NT2/D1 (cell line): ENCODE results near the gene NMS.

Experiments used
- SUZ12 ChIP-seq: IDR thresholded peaks from 2 replicates; pipeline ENCODE4 v1.6.1; 2011; ENCODE audit not compliant: insufficient read length, insufficient read depth; ENCODE audit errors: extremely low read depth
- YY1 ChIP-seq: IDR thresholded peaks from 2 replicates; pipeline ENCODE4 v1.6.1; 2011; ENCODE audit not compliant: insufficient read length, insufficient read depth
- ZNF274 ChIP-seq: IDR thresholded peaks from 2 replicates; pipeline ENCODE4 v1.6.1; 2011; ENCODE audit warnings: mild to moderate bottlenecking, low read depth, low read length

DNA sequence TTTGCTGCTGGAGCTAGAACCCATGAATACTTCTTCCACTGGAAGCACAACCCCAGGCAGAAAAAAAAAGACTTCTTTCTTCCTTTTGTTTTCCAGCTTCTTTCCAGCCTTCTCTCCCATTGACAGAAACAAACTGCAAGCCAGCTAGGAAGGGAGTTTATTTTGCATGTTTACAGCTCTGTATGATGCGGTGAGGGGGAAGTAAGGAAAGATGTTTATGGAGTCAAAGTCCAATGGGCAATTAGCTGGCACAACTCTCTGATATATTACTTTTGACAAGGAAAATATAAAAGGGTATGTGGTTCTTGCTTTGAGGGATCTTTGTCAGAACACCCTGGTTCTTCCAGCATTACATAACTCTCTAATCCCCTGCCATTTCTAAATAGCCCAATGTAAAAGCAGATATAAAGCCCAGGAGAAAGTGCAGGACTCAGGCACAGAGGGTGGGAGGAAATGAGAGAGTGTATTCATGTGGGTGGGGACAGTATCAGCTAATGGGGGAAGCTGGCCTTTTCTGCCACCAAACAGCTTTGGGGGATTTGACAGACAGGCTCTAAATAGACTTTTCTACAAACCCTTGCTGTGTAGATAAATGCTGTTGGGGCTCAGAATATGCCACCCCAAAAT, 9.3 kb upstream of the NMS start:
- no peak for TF ChIP-seq SUZ12
- no peak for TF ChIP-seq YY1
- TF ChIP-seq ZNF274: no peak
